SK-N-MC (cell line): ENCODE results near the gene SCD5.

ENCODE experiments used
- EZH2 ChIP-seq: fragments of 200-600 bp; sonication (generic); IDR thresholded peaks from one replicate; pipeline ENCODE4 v1.6.1; 2017; ENCODE audit warnings: antibody characterized with exemption
- POLR2AphosphoS5 ChIP-seq: IDR thresholded peaks from 2 replicates; pipeline ENCODE4 v1.6.1; 2012; ENCODE audit warnings: mild to moderate bottlenecking, low read depth, low read length, borderline replicate concordance

DNA sequence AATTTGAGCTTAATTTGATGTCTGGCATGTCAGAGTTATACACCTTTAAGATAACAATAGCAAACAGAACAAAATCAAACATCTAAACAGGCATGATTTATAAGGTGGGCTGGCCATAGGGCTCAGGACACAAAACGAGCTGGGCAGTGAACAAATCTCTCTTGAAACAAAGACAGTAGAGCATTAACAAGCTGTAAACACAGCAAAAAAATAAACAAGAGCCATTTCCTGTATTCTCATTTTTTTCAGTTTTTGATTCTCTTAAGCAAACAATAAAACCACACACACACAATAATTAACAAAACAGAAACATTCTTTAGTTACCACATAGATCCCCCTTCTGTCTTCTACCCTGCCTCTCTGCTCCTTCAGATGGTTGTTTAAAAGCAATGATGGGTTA is 168.5 kb downstream of the SCD5 start:
- no peak for TF ChIP-seq EZH2
- TF ChIP-seq POLR2AphosphoS5 = no peak
